ENCODE measurements around the gene RIPOR1.

The RIPOR1 gene

GRCh38 chr16:67562526-67562917 lies 33.9 kb downstream of the RIPOR1 start, which contains the start of gene CTCF:
Gene CTCF, plus strand, starts transcription at chr16:67562526. Its CDS starts 48,307 bp downstream, at chr16:67610833.
- Histone ChIP-seq H3K36me3 (ENCODE audit: control insufficient read depth in 4 of 4, insufficient read depth in 4 of 4, low read length in 3 of 4) (peaks cover 0 to 3% (median 0%) of the 10 kb centered on the region in 4 experiments), H3K9me3 (ENCODE audit: control extremely low read depth in 1 of 5, control insufficient read depth in 4 of 5, insufficient read depth in 2 of 5, low read depth in 1 of 5, low read length in 4 of 5) (no peaks in the 10 kb centered on the region), H3K27ac (ENCODE audit: insufficient read depth in 1 of 2, low read depth in 1 of 2, low read length in 2 of 2, poor library complexity in 1 of 2, severe bottlenecking in 2 of 2) (peak within 1 kb of the TSS; percentile 83 to 96), H3K4me3 (ENCODE audit: control insufficient read depth in 1 of 7, extremely low read depth in 1 of 7, insufficient read depth in 4 of 7, low read depth in 2 of 7, low read length in 6 of 7) (peak within 1 kb of the TSS; percentile 85 to 100 (median 93)), H3K4me1 (ENCODE audit: control extremely low read depth in 1 of 4, control insufficient read depth in 4 of 4, insufficient read depth in 4 of 4, low read length in 3 of 4) (peaks cover 15 to 42% (median 33%) of the 10 kb centered on the region in 4 experiments), H3K27me3 (replicated peaks in 2 of 5; ENCODE audit: control insufficient read depth in 4 of 5, insufficient read depth in 5 of 5, low read length in 4 of 5) (no peaks in the 10 kb centered on the region)
- WGBS (ENCODE audit: insufficient coverage) = 0% methylated on average over 27 of the region's 62 CpGs
- DNase-seq = peak; percentile 88 to 92 (median 92)
- POLR2A ChIA-PET = interaction anchor here (0.6 to 4.2 kb wide), 8 partner anchors 10 to 105 kb away, joined by 3 to 80 read pairs (median 4); partner anchors contain the start of genes C16orf86, CARMIL2 and ENKD1
- CTCF ChIA-PET = interaction anchor here (0.8 to 12.5 kb wide), 21 partner anchors 8 to 107 kb away, joined by 3 to 308 read pairs (median 5); partner anchors contain the start of genes ATP6V0D1 and CARMIL2

- Histone ChIP-seq H3K4me3 (ENCODE audit: control insufficient read depth in 1 of 7, extremely low read depth in 1 of 7, insufficient read depth in 4 of 7, low read depth in 2 of 7, low read length in 6 of 7) (peak overlapping the region; percentile 85 to 100 (median 93)), H3K36me3 (ENCODE audit: control insufficient read depth in 4 of 4, insufficient read depth in 4 of 4, low read length in 3 of 4) (peaks cover 0 to 3% (median 0%) of the 10 kb centered on the region in 4 experiments), H3K27me3 (replicated peaks in 2 of 5; ENCODE audit: control insufficient read depth in 4 of 5, insufficient read depth in 5 of 5, low read length in 4 of 5) (no peaks in the 10 kb centered on the region), H3K9me3 (ENCODE audit: control extremely low read depth in 1 of 5, control insufficient read depth in 4 of 5, insufficient read depth in 2 of 5, low read depth in 1 of 5, low read length in 4 of 5) (no peaks in the 10 kb centered on the region), H3K27ac (ENCODE audit: insufficient read depth in 1 of 2, low read depth in 1 of 2, low read length in 2 of 2, poor library complexity in 1 of 2, severe bottlenecking in 2 of 2) (peak overlapping the region; percentile 78 to 96), H3K4me1 (ENCODE audit: control extremely low read depth in 1 of 4, control insufficient read depth in 4 of 4, insufficient read depth in 4 of 4, low read length in 3 of 4) (peaks cover 15 to 41% (median 33%) of the 10 kb centered on the region in 4 experiments)
- DNase-seq = peak; percentile 76 to 88 (median 86)
- CTCF ChIA-PET = interaction anchor here (1.0 to 12.5 kb wide), 20 partner anchors 9 to 107 kb away, joined by 3 to 308 read pairs (median 6); partner anchors contain the start of gene CARMIL2
- WGBS (ENCODE audit: insufficient coverage) = under 1% methylated on average over 75 of the region's 96 CpGs
- POLR2A ChIA-PET = interaction anchor here (0.6 to 4.2 kb wide), 7 partner anchors 10 to 104 kb away, joined by 3 to 80 read pairs (median 5); partner anchors contain the start of genes C16orf86, CARMIL2 and ENKD1
Measured at GRCh38 chr16:67562918-67563707, 34.5 kb downstream of the RIPOR1 start.

- Histone ChIP-seq H3K4me3 (ENCODE audit: control insufficient read depth in 1 of 7, extremely low read depth in 1 of 7, insufficient read depth in 4 of 7, low read depth in 2 of 7, low read length in 6 of 7) (peak overlapping the region; percentile 85 to 100 (median 93)), H3K9me3 (ENCODE audit: control extremely low read depth in 1 of 5, control insufficient read depth in 4 of 5, insufficient read depth in 2 of 5, low read depth in 1 of 5, low read length in 4 of 5) (no peaks in the 10 kb centered on the region), H3K4me1 (ENCODE audit: control extremely low read depth in 1 of 4, control insufficient read depth in 4 of 4, insufficient read depth in 4 of 4, low read length in 3 of 4) (peaks cover 15 to 40% (median 33%) of the 10 kb centered on the region in 4 experiments), H3K27me3 (replicated peaks in 2 of 5; ENCODE audit: control insufficient read depth in 4 of 5, insufficient read depth in 5 of 5, low read length in 4 of 5) (no peaks in the 10 kb centered on the region), H3K27ac (ENCODE audit: insufficient read depth in 1 of 2, low read depth in 1 of 2, low read length in 2 of 2, poor library complexity in 1 of 2, severe bottlenecking in 2 of 2) (peak overlapping the region; percentile 78 to 96), H3K36me3 (ENCODE audit: control insufficient read depth in 4 of 4, insufficient read depth in 4 of 4, low read length in 3 of 4) (peaks cover 0 to 3% (median 0%) of the 10 kb centered on the region in 4 experiments)
- DNase-seq = peak; percentile 25 to 71 (median 68)
- ChIA-PET CTCF (interaction anchor here (0.9 to 12.5 kb wide), 20 partner anchors 10 to 104 kb away, joined by 3 to 308 read pairs (median 5); partner anchors contain the start of gene CARMIL2), POLR2A (interaction anchor here (0.7 to 4.2 kb wide), 5 partner anchors 11 to 104 kb away, joined by 5 to 80 read pairs (median 8); partner anchors contain the start of genes C16orf86 and ENKD1)
- WGBS (ENCODE audit: insufficient coverage) = 0% methylated on average over 12 of the region's 20 CpGs
Measured at GRCh38 chr16:67563708-67564468, 35.3 kb downstream of the RIPOR1 start.

- WGBS (ENCODE audit: insufficient coverage) = 97% methylated on average over 6 of the region's 8 CpGs
- POLR2A ChIA-PET = interaction anchor here (0.7 kb wide), 2 partner anchors 21 to 80 kb away, joined by 3 to 5 read pairs; no protein-coding TSS in a partner anchor
Measured at GRCh38 chr16:67565470-67566100, 37.0 kb downstream of the RIPOR1 start.

GRCh38 chr16:67571464-67571863 lies 42.8 kb downstream of the RIPOR1 start:
- H3K27ac ChIP-seq (ENCODE audit: insufficient read depth in 1 of 2, low read depth in 1 of 2, low read length in 2 of 2, poor library complexity in 1 of 2, severe bottlenecking in 2 of 2) = no peak overlapping the region
- ChIA-PET CTCF (interaction anchor here (0.7 to 4.3 kb wide), 7 partner anchors 9 to 252 kb away, joined by 3 to 15 read pairs (median 7); partner anchors contain the start of genes CARMIL2 and CTCF), POLR2A (no interaction called here)
- WGBS (ENCODE audit: insufficient coverage) = no CpG with 5 or more reads among the region's 2 CpGs
- H3K27me3 ChIP-seq (replicated peaks in 2 of 5; ENCODE audit: control insufficient read depth in 4 of 5, insufficient read depth in 5 of 5, low read length in 4 of 5) = no peaks in the 10 kb centered on the region
- no peak overlapping the region for H3K4me3 ChIP-seq (ENCODE audit: control insufficient read depth in 1 of 7, extremely low read depth in 1 of 7, insufficient read depth in 4 of 7, low read depth in 2 of 7, low read length in 6 of 7)
- H3K9me3 ChIP-seq (ENCODE audit: control extremely low read depth in 1 of 5, control insufficient read depth in 4 of 5, insufficient read depth in 2 of 5, low read depth in 1 of 5, low read length in 4 of 5) = no peaks in the 10 kb centered on the region
- H3K36me3 ChIP-seq (ENCODE audit: control insufficient read depth in 4 of 4, insufficient read depth in 4 of 4, low read length in 3 of 4) = peaks cover 16 to 40% (median 30%) of the 10 kb centered on the region in 4 experiments
- no peaks in the 10 kb centered on the region for H3K4me1 ChIP-seq (ENCODE audit: control extremely low read depth in 1 of 4, control insufficient read depth in 4 of 4, insufficient read depth in 4 of 4, low read length in 3 of 4)
- DNase-seq = no peak

More at GRCh38 chr16:67565470-67566100, 37.0 kb downstream of the RIPOR1 start:
- Histone ChIP-seq H3K27ac (ENCODE audit: insufficient read depth in 1 of 2, low read depth in 1 of 2, low read length in 2 of 2, poor library complexity in 1 of 2, severe bottlenecking in 2 of 2) (no peak overlapping the region), H3K4me3 (ENCODE audit: control insufficient read depth in 1 of 7, extremely low read depth in 1 of 7, insufficient read depth in 4 of 7, low read depth in 2 of 7, low read length in 6 of 7) (no peak overlapping the region), H3K9me3 (ENCODE audit: control extremely low read depth in 1 of 5, control insufficient read depth in 4 of 5, insufficient read depth in 2 of 5, low read depth in 1 of 5, low read length in 4 of 5) (no peaks in the 10 kb centered on the region), H3K4me1 (ENCODE audit: control extremely low read depth in 1 of 4, control insufficient read depth in 4 of 4, insufficient read depth in 4 of 4, low read length in 3 of 4) (peaks cover 15 to 30% (median 26%) of the 10 kb centered on the region in 4 experiments), H3K36me3 (ENCODE audit: control insufficient read depth in 4 of 4, insufficient read depth in 4 of 4, low read length in 3 of 4) (no peaks in the 10 kb centered on the region), H3K27me3 (replicated peaks in 2 of 5; ENCODE audit: control insufficient read depth in 4 of 5, insufficient read depth in 5 of 5, low read length in 4 of 5) (no peaks in the 10 kb centered on the region)
- DNase-seq = no peak
- CTCF ChIA-PET = interaction anchor here (1.0 kb wide), 1 partner anchor 45 kb away, joined by 3 read pairs; no protein-coding TSS in a partner anchor

- Histone ChIP-seq H3K4me1 (ENCODE audit: control extremely low read depth in 1 of 4, control insufficient read depth in 4 of 4, insufficient read depth in 4 of 4, low read length in 3 of 4) (no peaks in the 10 kb centered on the region), H3K9me3 (ENCODE audit: control extremely low read depth in 1 of 5, control insufficient read depth in 4 of 5, insufficient read depth in 2 of 5, low read depth in 1 of 5, low read length in 4 of 5) (no peaks in the 10 kb centered on the region), H3K36me3 (ENCODE audit: control insufficient read depth in 4 of 4, insufficient read depth in 4 of 4, low read length in 3 of 4) (peaks cover 19 to 40% (median 31%) of the 10 kb centered on the region in 4 experiments), H3K27me3 (replicated peaks in 2 of 5; ENCODE audit: control insufficient read depth in 4 of 5, insufficient read depth in 5 of 5, low read length in 4 of 5) (no peaks in the 10 kb centered on the region), H3K4me3 (ENCODE audit: control insufficient read depth in 1 of 7, extremely low read depth in 1 of 7, insufficient read depth in 4 of 7, low read depth in 2 of 7, low read length in 6 of 7) (no peak overlapping the region), H3K27ac (ENCODE audit: insufficient read depth in 1 of 2, low read depth in 1 of 2, low read length in 2 of 2, poor library complexity in 1 of 2, severe bottlenecking in 2 of 2) (no peak overlapping the region)
- ChIA-PET POLR2A (no interaction called here), CTCF (interaction anchor here (0.7 to 4.3 kb wide), 7 partner anchors 8 to 252 kb away, joined by 3 to 15 read pairs (median 7); partner anchors contain the start of genes CARMIL2 and CTCF)
- DNase-seq = no peak
- WGBS (ENCODE audit: insufficient coverage) = 100% methylated on average over 2 of the region's 4 CpGs
Measured at GRCh38 chr16:67571981-67572431, 43.4 kb downstream of the RIPOR1 start.

All from common myeloid progenitor, CD34-positive (primary cell).